WI38 (cell line): ENCODE data around the gene MAP2K3.
A peak's percentile ranks its signal among the peaks of the same experiment; 100 is the strongest.

Experiments used
- H3K4me3 ChIP-seq: 2 replicates; pipeline ENCODE4 v1.5.1; 2011; ENCODE audit warnings: low read depth, mild to moderate bottlenecking, control low read depth, low read length
- TF ChIP-seq, protein P1 (sequence below): IDR thresholded peaks from 2 replicates; pipeline ENCODE4 v1.5.1; 2012; ENCODE audit warnings: low read depth, mild to moderate bottlenecking, control low read depth, low read length

Gene MAP2K3

DNA sequence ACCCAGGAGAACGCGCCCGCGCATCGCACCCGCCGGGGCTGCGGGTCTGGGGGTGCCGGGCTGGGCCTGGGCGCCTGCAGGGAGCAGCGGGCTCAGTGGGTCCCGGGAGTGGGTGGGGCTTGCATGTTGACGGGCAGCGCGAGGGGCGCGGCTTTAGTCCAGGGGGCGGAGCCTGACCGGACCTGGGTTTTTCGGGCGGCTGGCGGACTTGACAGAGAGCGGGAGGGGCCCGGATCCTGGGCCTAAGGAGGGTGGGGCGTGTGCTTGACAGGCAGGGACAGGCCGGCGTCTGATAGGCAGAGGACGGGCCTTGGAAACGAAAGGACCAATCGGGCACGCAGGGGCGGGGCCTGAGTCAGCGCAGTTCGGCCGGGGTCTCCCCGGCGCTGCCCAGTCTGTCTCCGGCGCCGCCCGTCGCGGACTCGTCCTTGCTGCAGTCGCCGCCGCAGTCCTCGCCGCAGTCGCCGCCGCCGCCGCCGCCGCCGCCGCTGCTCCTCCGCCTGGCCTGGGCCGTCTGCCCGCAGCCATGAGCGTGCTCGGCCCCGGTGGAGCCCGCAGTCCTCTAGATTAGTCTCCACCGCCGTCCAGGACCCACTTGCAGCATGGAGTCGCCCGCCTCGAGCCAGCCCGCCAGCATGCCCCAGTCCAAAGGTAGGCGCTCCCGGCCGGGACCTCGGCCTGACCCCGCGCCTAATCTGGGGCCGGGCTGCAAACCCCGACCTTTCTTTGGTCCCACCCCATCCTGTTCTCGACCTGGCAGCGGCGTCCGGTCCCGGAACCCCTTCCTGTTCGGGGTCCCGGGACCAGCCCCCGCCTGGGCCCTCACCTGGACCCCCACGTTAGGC lies at the start of gene MAP2K3:
Gene MAP2K3, plus strand, starts transcription at position 393 of the 845 bp plus-strand sequence. Its CDS starts 210 bp downstream, at position 603.
- TF ChIP-seq, protein P1, sequence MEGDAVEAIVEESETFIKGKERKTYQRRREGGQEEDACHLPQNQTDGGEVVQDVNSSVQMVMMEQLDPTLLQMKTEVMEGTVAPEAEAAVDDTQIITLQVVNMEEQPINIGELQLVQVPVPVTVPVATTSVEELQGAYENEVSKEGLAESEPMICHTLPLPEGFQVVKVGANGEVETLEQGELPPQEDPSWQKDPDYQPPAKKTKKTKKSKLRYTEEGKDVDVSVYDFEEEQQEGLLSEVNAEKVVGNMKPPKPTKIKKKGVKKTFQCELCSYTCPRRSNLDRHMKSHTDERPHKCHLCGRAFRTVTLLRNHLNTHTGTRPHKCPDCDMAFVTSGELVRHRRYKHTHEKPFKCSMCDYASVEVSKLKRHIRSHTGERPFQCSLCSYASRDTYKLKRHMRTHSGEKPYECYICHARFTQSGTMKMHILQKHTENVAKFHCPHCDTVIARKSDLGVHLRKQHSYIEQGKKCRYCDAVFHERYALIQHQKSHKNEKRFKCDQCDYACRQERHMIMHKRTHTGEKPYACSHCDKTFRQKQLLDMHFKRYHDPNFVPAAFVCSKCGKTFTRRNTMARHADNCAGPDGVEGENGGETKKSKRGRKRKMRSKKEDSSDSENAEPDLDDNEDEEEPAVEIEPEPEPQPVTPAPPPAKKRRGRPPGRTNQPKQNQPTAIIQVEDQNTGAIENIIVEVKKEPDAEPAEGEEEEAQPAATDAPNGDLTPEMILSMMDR: no peak
- H3K4me3 ChIP-seq: peak within 1 kb of the TSS; percentile 98

DNA sequence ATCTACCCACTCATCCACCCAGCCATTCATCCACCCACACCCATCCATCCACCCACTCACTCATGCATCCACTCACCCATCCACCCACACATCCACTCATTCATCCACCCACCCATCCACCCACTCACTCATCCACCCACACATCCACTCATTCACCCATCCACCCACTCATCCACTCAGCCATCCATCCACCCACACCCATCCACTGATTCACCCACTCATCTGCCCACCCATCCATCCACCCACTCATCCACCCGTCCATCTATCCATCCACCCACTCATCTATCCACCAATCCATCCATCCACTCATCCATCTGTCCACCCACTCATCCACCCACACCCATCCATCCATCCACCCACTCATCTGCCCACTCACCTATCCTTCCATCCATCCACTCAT lies 48.6 kb upstream of the MAP2K3 start:
- no peak overlapping the region for H3K4me3 ChIP-seq
- TF ChIP-seq, protein P1: no peak

DNA sequence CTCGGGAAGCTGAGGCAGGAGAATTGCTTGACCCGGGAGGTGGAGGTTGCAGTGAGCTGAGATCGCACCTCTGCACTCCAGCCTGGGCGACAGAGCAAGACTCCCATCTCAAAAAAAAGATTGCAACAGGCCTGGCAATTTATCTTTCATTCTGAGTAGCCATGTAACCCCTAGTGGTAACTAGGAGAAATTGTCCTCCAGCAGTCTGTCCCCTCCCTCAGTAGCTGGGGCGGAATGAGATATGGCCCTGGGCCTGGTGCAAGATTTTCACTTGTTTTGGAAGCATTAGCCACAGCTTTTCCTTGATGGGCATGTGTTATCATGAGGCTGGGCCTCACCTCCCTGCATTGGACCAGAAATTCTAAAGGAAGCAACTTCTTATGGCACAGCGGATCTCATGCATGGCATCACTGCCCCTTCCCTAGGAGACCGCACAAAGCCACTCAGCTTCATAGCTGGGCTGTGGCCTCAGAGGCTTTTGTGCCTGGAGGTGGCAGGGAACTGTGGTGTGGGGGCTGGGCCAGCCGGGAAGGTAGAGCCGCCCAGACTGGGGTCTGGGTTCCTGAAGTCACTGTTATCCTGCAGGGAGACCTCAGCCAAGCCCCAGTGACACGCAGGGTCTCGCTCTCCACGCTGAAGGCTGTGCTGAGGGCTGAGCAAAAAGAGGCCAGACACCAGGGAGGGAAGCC lies 44.7 kb upstream of the MAP2K3 start:
- TF ChIP-seq, protein P1: peak; percentile 51; the same call in 1 of the 2 replicates
- H3K4me3 ChIP-seq: no peak overlapping the region

DNA sequence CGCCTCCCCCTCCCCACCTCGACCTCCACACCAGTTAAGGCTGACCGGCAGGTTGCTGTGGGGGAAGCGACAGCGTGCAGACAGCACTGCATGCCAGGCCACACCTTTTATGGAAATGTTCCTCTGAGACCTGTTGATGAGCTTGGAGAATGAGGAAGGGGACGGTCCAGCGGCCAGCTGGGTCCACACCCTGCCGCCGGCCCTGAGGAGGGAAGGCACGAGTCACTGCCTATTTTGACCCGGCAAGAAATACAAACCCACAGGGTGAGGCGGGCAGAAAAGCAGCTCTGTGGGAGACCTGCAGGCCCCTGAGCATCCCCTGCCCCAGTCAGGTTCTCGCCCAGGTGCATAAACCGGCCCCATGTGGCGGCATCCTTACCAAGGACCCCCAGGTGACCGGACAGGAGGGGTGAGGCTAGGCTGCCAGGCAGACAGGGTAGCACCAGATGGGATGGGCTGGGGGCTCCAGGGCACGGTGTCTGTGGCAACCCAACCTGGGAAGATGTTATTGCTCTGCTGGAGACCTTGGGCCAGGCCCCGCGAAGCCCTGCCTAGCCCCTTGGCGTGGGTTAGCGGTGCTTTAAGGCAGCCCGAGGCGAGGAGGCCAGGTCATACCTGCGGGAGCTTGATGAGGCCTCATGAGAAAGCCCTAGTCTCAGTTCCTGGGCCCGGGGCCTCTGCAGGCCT lies 44.0 kb upstream of the MAP2K3 start:
- no peak overlapping the region for H3K4me3 ChIP-seq
- TF ChIP-seq, protein P1: no peak

DNA sequence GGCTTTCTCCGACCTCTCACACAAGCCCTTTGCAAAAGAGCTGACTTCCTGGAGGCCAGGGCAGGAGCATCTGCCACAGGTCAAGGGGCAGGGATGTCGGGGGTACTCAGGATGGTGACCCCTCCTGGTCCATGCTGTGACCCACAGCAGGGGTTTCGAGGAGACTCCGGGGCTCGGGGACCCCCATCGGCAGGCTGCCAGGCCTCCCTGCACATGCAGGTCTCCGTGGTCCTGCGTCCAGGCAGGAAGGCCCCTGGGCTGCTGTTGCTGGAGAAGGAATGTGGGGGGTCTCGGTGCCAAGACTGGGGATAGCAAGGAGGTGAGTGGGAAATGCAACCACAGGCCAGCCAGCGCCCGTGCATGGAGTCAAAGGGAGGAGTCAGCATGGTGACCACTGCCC lies 42.9 kb upstream of the MAP2K3 start:
- TF ChIP-seq, protein P1: no peak
- H3K4me3 ChIP-seq: no peak overlapping the region

DNA sequence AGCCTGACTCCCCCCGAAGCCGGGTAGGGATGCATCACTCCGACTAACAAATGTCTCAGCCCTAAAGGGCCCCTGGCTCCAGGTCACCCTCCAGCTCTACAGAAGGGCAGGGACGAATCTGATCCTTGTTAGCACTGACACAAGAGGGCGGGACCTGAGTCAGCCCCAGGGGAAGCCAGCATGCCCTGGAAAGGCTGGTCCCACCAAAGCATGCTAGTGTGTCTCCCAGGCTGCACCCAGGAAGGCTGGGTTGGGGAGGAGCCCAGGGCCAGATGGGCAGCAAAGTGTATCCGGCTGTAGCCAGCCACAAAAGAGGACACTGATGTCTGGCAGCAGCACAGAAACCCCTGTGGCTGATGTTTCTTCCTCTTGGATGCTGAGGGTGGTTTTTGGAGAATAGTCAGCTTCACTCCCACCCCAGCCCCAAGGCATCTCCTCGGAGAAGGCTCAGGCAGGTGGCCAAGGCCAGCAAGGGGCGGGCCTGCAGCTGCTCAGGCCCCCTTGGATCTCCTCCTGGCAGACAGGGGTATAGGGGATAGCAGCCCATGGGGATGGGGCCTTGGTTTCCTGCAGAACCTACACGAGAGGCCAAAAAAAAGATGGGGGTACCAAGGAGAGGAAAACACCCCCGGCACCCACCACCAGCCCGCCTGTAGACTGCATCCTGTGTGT lies 42.3 kb upstream of the MAP2K3 start:
- no peak overlapping the region for H3K4me3 ChIP-seq
- TF ChIP-seq, protein P1: no peak
